IMR-90 (cell line): ENCODE data around the gene ZFP57. TPM values are rescaled to one million over a fixed set of nuclear protein-coding genes. Genes with fewer than 3 reads are reported as not detected.
A peak's percentile ranks its signal among the peaks of the same experiment; 100 is the strongest.

Source experiments
- ATAC-seq: fragments of 200-7000 bp; cut with Tn5 transposase; 2 replicates; pipeline ENCODE4 v1.9.1; 2020; ENCODE audit warnings: low read depth, mild to moderate bottlenecking, moderate library complexity
- BruUV-seq: library from RNA; stranded (reverse); fragments of 400-500 nt; replicated peaks from 2 replicates; lab custom pipeline; 2021; lab: Mats Ljungman, UMichigan
- CTCF ChIA-PET: fragments of 300-600 bp; formaldehyde crosslinking; extraction: SDS; loops from one replicate; lab custom pipeline; 2021; ENCODE audit warnings: antibody characterized with exemption; lab: Yijun Ruan, JAX
- POLR2A ChIA-PET: fragments of 300-600 bp; sonication (Branson Sonifier 250); formaldehyde crosslinking; loops from one replicate; lab custom pipeline; 2022; ENCODE audit warnings: antibody characterized with exemption; ENCODE audit not compliant: unreplicated experiment; lab: Charles Lee
- DNase-seq: peaks from one replicate; pipeline ENCODE4 v3.0.0; 2013
- H2AFZ ChIP-seq: replicated peaks from 2 replicates; pipeline ENCODE3; 2013; ENCODE audit warnings: low read length, mild to moderate bottlenecking; ENCODE audit not compliant: poor library complexity
- H2AK5ac ChIP-seq: 2 replicates; pipeline ENCODE4 v1.6.1; 2013; ENCODE audit warnings: low read depth, low read length, inconsistent platforms
- H2AK9ac ChIP-seq: replicated peaks from 2 replicates; pipeline ENCODE3; 2013; ENCODE audit warnings: mild to moderate bottlenecking, low read depth, low read length, moderate library complexity; ENCODE audit not compliant: poor library complexity
- H2BK120ac ChIP-seq: 2 replicates; pipeline ENCODE4 v1.6.1; 2013; ENCODE audit warnings: low read depth, low read length, inconsistent platforms
- H2BK15ac ChIP-seq: 3 replicates; pipeline ENCODE4 v1.6.1; 2013; ENCODE audit warnings: low read depth, low read length, inconsistent platforms
- H2BK20ac ChIP-seq: 2 replicates; pipeline ENCODE4 v1.6.1; 2013; ENCODE audit warnings: low read depth, mild to moderate bottlenecking, inconsistent platforms, low read length, moderate library complexity
- H2BK5ac ChIP-seq: 2 replicates; pipeline ENCODE4 v1.6.1; 2013; ENCODE audit warnings: mild to moderate bottlenecking, low read depth, low read length, inconsistent platforms; ENCODE audit not compliant: poor library complexity, severe bottlenecking
- H3K14ac ChIP-seq: replicated peaks from 2 replicates; pipeline ENCODE4 v1.6.1; 2013; ENCODE audit warnings: low read depth, low read length, inconsistent platforms
- H3K18ac ChIP-seq: 2 replicates; pipeline ENCODE4 v1.6.1; 2013; ENCODE audit warnings: low read depth, low read length, control low read depth
- H3K23ac ChIP-seq: 2 replicates; pipeline ENCODE4 v1.6.1; 2013; ENCODE audit warnings: low read depth, low read length, inconsistent platforms
- H3K27ac ChIP-seq: 2 replicates; pipeline ENCODE4 v1.5.1; 2013; ENCODE audit warnings: mild to moderate bottlenecking, control low read depth, low read length; ENCODE audit not compliant: insufficient read depth
- H3K27me3 ChIP-seq: 2 replicates; pipeline ENCODE4 v1.6.1; 2013; ENCODE audit warnings: low read length; ENCODE audit not compliant: control insufficient read depth, insufficient read depth
- H3K36me3 ChIP-seq: 2 replicates; pipeline ENCODE4 v1.6.1; 2013; ENCODE audit warnings: low read length, mixed read lengths; ENCODE audit not compliant: control insufficient read depth, insufficient read depth
- H3K4ac ChIP-seq: 2 replicates; pipeline ENCODE4 v1.6.1; 2013; ENCODE audit warnings: low read depth, low read length, inconsistent platforms
- H3K4me1 ChIP-seq: 2 replicates; pipeline ENCODE4 v1.6.1; 2013; ENCODE audit warnings: low read length, mixed read lengths; ENCODE audit not compliant: control insufficient read depth, insufficient read depth
- H3K4me2 ChIP-seq: 2 replicates; pipeline ENCODE4 v1.6.1; 2013; ENCODE audit warnings: low read depth, mild to moderate bottlenecking, control low read depth, low read length, moderate library complexity
- H3K4me3 ChIP-seq: 2 replicates; pipeline ENCODE4 v1.5.1; 2013; ENCODE audit warnings: low read depth, mild to moderate bottlenecking, control low read depth, low read length, moderate library complexity; ENCODE audit not compliant: insufficient read depth
- H3K56ac ChIP-seq: 2 replicates; pipeline ENCODE4 v1.6.1; 2013; ENCODE audit warnings: low read length, inconsistent platforms; ENCODE audit not compliant: insufficient read depth; ENCODE audit errors: extremely low read depth
- H3K79me1 ChIP-seq, 2 experiments: 2 replicates each; pipeline ENCODE4 v1.6.1; 2013; ENCODE audit warnings: low read length in 2 of 2, inconsistent platforms in 1 of 2, low read depth in 1 of 2
- H3K9ac ChIP-seq: 2 replicates; pipeline ENCODE4 v1.6.1; 2013; ENCODE audit warnings: low read depth, low read length, control low read depth
- H3K9me1 ChIP-seq: 2 replicates; pipeline ENCODE4 v1.6.1; 2013; ENCODE audit warnings: low read length, inconsistent platforms; ENCODE audit not compliant: insufficient read depth
- H3K9me3 ChIP-seq: 2 replicates; pipeline ENCODE4 v1.6.1; 2013; ENCODE audit warnings: low read length; ENCODE audit not compliant: control insufficient read depth, insufficient read depth
- H4K20me1 ChIP-seq: 2 replicates; pipeline ENCODE4 v1.6.1; 2013; ENCODE audit warnings: low read length, inconsistent platforms; ENCODE audit not compliant: insufficient read depth
- H4K5ac ChIP-seq: 2 replicates; pipeline ENCODE4 v1.6.1; 2013; ENCODE audit warnings: mild to moderate bottlenecking, low read depth, low read length, control low read depth
- H4K8ac ChIP-seq, 2 experiments: 2 replicates each; pipeline ENCODE4 v1.6.1; 2013; ENCODE audit warnings: low read depth in 2 of 2, low read length in 2 of 2, control low read depth in 1 of 2, inconsistent platforms in 1 of 2
- H4K91ac ChIP-seq: 2 replicates; pipeline ENCODE4 v1.6.1; 2013; ENCODE audit warnings: low read depth, low read length, inconsistent platforms; ENCODE audit not compliant: insufficient read depth
- CTCF ChIP-seq: conservative IDR thresholded peaks from 2 replicates; pipeline ENCODE4 v1.5.1; 2012; ENCODE audit warnings: mild to moderate bottlenecking, low read depth, low read length, improper control_type of control experiment
- FOS ChIP-seq: fragments of 150-350 bp; IDR thresholded peaks from 2 replicates; pipeline ENCODE4 v1.6.1; 2016; ENCODE audit warnings: low read depth, low read length
- RAD21 ChIP-seq: IDR thresholded peaks from 2 replicates; pipeline ENCODE4 v1.6.1; 2012; ENCODE audit warnings: low read length, improper control_type of control experiment
- SMC3 ChIP-seq: fragments of 150-350 bp; IDR thresholded peaks from 2 replicates; pipeline ENCODE4 v1.6.1; 2016; ENCODE audit warnings: low read depth, mild to moderate bottlenecking, antibody characterized with exemption, low read length, moderate library complexity
- WGBS, 2 experiments: methylation state at CpG; one replicate each; pipeline versions ENCODE4 v1.1.5 to v1.1.7; 2013; ENCODE audit warnings: missing lambda C conversion rate in 2 of 2; ENCODE audit not compliant: insufficient read length in 1 of 2; ENCODE audit errors: extremely low coverage in 2 of 2; 5-methylcytosine and 5-hydroxymethylcytosine counted together
- dilution Hi-C: fragments of 300-500 bp; cut with HindIII; formaldehyde crosslinking; loops from one replicate; pipeline ENCODE4 v1.14.3; 2018; ENCODE audit warnings: low sequenced_read_pairs; ENCODE audit not compliant: unreplicated experiment
- in situ Hi-C: fragments of 300-500 bp; cut with MboI; formaldehyde crosslinking; loops from 3 replicates; pipeline ENCODE4 v1.14.3; 2019; ENCODE audit warnings: low sequenced_read_pairs, inconsistent platforms, mixed read lengths
- intact Hi-C: fragments of 100-400 bp; cut with micrococcal nuclease; formaldehyde crosslinking; loops from 2 replicates; pipeline ENCODE4 v1.10.0; 2022
- polyA plus RNA-seq, 3 experiments: library from polyadenylated mRNA; depleted of rRNA; stranded (reverse); fragments of >200 nt; gene quantifications; 2 replicates each; pipeline ENCODE4 v1.2.3, GENCODE V29; 2012; ENCODE audit warnings: low replicate concordance in 1 of 3
- total RNA-seq: library from RNA; depleted of rRNA; stranded (reverse); fragments of >200 nt; gene quantifications from 2 replicates; pipeline ENCODE4 v1.2.3, GENCODE V29; 2012

Gene ZFP57
- total and polyA plus RNA-seq, 2 of the 4 experiments (the other 2 are of a cell fraction), result not detected

GRCh38 chr6:29647927-29648642 is 32.9 kb downstream of the ZFP57 start:
- WGBS, 2 experiments, result 96% methylated on average over 10 of the region's 23 CpGs; no CpG with 5 or more reads in 1 of the 2 experiments
- POLR2A ChIA-PET, result no interaction called here

More at GRCh38 chr6:29647927-29648642, 32.9 kb downstream of the ZFP57 start:
- Histone ChIP-seq H3K23ac (no peak overlapping the region), H2BK5ac (no peak overlapping the region), H3K4ac (no peak overlapping the region), H4K91ac (no peak overlapping the region), H3K4me2 (no peak overlapping the region), H3K9me3 (no peaks in the 10 kb centered on the region), H4K20me1 (no peaks in the 10 kb centered on the region), H3K79me1 (no peaks in the 10 kb centered on the region), H3K4me1 (no peaks in the 10 kb centered on the region), H3K9ac (no peak overlapping the region), H4K8ac (no peak overlapping the region), H4K5ac (no peak overlapping the region), H3K4me3 (no peak overlapping the region), H2AK9ac (no peak overlapping the region), H2BK20ac (no peak overlapping the region), H3K27me3 (no peaks in the 10 kb centered on the region), H3K56ac (no peak overlapping the region), H3K14ac (no peak overlapping the region), H2AFZ (no peak overlapping the region), H3K27ac (no peak overlapping the region), H3K36me3 (no peaks in the 10 kb centered on the region), H3K9me1 (no peaks in the 10 kb centered on the region), H2AK5ac (no peak overlapping the region), H3K18ac (no peak overlapping the region), H2BK120ac (no peak overlapping the region), H2BK15ac (no peak overlapping the region)
- BruUV-seq, result no TSS peak
- CTCF ChIA-PET, result interaction anchor here (0.6 to 1.8 kb wide), 8 partner anchors 10 to 186 kb away, joined by 3 to 6 read pairs (median 4); partner anchors contain the start of gene GABBR1
- ATAC-seq, result peak; percentile 60
- DNase-seq, result peak; percentile 50
- intact Hi-C loops (loop anchor here (1.0 kb wide), 1 partner anchor 187 kb away; no protein-coding TSS in a partner anchor), in situ Hi-C loops (no loop called here), dilution Hi-C loops (no loop called here)
- no peak for TF ChIP-seq FOS
- TF ChIP-seq CTCF, result peak; percentile 57
- peak; percentile 27; the same call in 1 of the 2 replicates for TF ChIP-seq SMC3
- peak; percentile 58 for TF ChIP-seq RAD21
